ENCODE measurements around the gene FHIT.
A peak's percentile ranks its signal among the peaks of the same experiment; 100 is the strongest.

Gene FHIT

DNA sequence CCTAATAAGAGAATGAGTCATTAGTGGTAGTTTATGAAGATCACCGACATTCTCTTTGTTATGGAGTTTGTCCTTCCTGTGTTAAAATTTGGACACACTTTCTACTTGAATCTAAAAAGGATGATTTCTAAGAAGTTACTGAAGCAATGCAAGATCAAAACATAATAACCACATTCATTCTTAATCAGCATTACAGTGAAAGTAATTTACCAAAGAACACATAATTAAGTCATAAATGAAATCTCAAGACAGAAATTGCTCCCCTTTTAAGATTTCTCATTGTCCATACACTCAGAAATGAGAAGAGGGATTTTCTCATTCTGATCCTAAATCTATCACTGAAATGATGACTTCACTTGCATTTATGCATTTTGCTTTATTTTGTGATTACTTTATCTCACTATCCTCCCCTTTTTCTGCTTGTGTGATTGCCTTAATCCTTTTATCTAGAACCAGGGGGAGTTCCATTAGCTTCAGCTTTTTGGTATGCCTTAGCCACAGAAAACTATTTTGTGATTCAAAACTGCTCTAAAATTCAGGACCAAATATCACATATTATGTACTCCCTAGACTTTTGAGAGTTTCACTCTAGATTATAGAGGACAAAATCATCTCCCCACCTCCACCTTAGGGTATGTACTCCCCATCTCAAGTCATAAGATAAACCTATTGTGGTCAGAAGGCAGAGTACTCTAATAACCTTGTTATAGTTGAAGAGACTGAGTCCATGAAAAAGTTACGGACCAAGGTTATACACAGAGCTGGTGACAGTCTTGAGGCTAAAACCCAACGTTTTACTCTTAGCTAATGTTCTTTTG lies 1383.9 kb downstream of the FHIT start:
- TF ChIP-seq, protein P1, sequence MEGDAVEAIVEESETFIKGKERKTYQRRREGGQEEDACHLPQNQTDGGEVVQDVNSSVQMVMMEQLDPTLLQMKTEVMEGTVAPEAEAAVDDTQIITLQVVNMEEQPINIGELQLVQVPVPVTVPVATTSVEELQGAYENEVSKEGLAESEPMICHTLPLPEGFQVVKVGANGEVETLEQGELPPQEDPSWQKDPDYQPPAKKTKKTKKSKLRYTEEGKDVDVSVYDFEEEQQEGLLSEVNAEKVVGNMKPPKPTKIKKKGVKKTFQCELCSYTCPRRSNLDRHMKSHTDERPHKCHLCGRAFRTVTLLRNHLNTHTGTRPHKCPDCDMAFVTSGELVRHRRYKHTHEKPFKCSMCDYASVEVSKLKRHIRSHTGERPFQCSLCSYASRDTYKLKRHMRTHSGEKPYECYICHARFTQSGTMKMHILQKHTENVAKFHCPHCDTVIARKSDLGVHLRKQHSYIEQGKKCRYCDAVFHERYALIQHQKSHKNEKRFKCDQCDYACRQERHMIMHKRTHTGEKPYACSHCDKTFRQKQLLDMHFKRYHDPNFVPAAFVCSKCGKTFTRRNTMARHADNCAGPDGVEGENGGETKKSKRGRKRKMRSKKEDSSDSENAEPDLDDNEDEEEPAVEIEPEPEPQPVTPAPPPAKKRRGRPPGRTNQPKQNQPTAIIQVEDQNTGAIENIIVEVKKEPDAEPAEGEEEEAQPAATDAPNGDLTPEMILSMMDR (conservative IDR thresholded peaks at IDR 0.05; ENCODE audit: low read depth), result no peak
- POLR2A ChIA-PET (ENCODE audit: low non-redundant PET), result no interaction called here
- no peak overlapping the region for H3K27ac ChIP-seq
- CTCF ChIA-PET, result interaction anchor here (0.5 kb wide), 1 partner anchor 292 kb away, joined by 3 read pairs; no protein-coding TSS in a partner anchor
- no peak for DNase-seq (ENCODE audit: low spot score)

DNA sequence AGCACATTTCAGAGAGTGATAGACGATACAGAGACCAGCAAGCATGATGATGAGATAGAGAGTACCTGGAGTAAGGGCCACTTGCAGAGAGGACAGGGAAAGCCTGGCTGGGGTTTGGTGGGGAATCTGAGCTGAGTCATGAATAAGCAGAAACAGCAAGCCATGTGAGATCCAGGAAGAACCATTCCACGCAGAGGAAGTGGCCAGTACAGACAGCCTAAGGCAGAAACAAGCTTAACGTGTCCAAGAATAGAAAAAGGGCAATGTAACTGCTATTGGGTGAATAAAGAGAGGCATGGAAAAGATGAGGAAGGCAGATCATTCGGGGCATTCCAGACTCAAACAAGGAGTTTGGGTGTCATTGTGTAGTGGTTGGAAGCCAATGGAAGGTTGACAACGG lies 1385.2 kb downstream of the FHIT start:
- POLR2A ChIA-PET (ENCODE audit: low non-redundant PET), result no interaction called here
- TF ChIP-seq, protein P1 (conservative IDR thresholded peaks at IDR 0.05; ENCODE audit: low read depth), result no peak
- CTCF ChIA-PET, result no interaction called here
- DNase-seq (ENCODE audit: low spot score), result no peak
- H3K27ac ChIP-seq, result no peak overlapping the region

DNA sequence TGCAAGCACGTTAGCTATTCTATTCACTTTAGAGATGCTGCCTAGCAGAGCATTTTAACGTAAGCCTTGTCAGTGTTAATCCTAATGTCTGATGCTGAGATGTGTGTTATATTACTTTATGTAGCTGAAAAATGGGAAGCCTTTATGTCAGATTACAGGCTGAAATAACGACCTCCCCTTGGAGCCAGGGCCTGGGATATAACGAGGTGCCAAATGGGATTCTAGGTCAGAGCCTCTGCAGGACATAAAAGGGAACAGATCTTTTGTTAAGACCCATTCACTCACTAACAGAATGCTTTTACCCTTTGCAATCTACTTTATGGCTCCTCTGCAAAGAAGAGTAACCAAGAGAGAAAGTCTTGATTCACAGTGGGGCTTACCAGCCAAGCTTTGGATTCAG lies 1385.9 kb downstream of the FHIT start:
- CTCF ChIA-PET, result no interaction called here
- POLR2A ChIA-PET (ENCODE audit: low non-redundant PET), result no interaction called here
- no peak for DNase-seq (ENCODE audit: low spot score)
- TF ChIP-seq, protein P1 (conservative IDR thresholded peaks at IDR 0.05; ENCODE audit: low read depth), result no peak
- H3K27ac ChIP-seq, result no peak overlapping the region

DNA sequence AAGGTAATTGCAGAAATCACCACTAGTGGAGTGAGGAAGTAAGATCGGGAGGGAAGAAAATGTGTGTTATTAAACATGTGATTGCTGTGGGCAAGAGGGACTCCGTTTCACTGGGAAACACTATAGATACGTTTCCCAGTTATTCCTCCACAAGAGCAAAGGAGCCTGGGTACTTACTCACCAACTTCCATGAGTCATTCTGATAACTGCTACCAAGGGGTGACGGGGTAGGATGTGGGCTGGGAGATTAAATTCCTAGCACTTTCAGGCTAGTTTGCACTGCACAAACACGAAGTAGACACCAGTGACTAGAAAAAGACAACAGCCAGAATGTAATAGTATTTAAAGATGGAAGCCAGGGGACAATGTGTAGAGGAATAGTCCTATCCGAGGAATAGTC lies 1388.6 kb downstream of the FHIT start:
- no peak overlapping the region for H3K27ac ChIP-seq
- TF ChIP-seq, protein P1 (conservative IDR thresholded peaks at IDR 0.05; ENCODE audit: low read depth), result no peak
- peak; percentile 45 for DNase-seq (ENCODE audit: low spot score)
- ChIA-PET CTCF (no interaction called here), POLR2A (ENCODE audit: low non-redundant PET) (no interaction called here)

DNA sequence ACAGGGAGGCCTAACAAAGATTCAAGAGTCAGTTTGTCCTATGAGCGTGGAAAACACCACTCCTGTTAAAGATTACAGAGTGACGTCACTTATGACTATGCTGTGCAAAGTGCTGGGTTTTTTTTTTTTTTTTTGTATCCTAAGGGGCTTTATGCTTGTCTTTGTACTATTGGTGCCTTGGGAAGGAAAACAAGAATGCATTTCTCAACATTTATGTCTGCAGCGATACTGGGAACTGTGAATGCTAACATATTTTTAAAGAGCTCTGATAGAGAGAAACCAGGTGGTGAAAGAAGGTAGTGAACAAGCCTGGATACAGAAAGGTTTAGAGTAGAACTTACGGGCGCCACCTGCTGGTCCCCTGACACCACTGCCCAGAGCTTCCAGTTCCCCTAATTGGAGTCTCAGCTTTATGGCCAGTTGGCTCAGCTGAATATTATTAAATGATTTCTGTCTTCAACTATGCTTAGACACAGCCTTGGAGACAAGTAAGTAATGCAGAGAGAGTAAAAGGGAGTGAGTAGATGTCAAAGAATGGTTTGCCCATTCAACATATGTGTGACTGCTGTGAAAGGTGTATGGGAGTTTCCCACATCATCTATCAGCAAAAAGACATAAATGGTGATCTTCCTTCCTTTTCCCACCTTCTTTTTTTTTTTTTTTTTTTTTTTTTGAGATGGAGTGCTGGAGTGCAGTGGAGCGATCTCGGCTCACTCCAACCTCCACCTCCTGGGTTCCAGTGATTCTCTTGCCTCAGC lies 1393.5 kb downstream of the FHIT start:
- no peak overlapping the region for H3K27ac ChIP-seq
- peak; percentile 61 for DNase-seq (ENCODE audit: low spot score)
- ChIA-PET POLR2A (ENCODE audit: low non-redundant PET) (no interaction called here), CTCF (interaction anchor here (0.6 to 1.1 kb wide), 11 partner anchors 11 to 1028 kb away, joined by 3 to 11 read pairs (median 4); no protein-coding TSS in a partner anchor)
- TF ChIP-seq, protein P1 (conservative IDR thresholded peaks at IDR 0.05; ENCODE audit: low read depth), result peak; percentile 89

DNA sequence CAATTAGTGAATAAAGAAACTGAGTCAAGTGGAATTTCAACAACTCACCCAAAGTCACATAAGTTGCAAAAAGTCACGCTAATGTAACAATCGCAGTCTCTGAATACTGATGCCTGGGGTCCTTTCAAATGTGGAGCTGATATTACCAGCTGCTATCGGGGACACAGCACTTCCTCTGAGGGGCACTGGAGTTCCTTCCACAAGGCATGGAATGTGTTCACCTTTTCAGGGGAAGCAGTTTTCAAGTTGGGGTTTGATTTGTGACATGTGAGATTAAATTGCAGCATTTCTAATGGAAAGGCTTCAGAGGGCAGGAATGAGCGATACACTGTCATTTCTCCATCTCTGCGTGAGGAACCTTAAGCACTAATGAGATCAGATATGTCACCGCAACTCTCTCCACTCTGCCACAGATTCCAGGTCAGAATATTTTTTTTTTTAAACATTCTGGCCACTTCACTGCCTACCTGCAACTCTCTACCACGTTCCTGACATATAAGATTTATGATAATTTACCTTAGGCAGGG lies 1394.3 kb downstream of the FHIT start:
- TF ChIP-seq, protein P1 (conservative IDR thresholded peaks at IDR 0.05; ENCODE audit: low read depth), result no peak
- H3K27ac ChIP-seq, result no peak overlapping the region
- CTCF ChIA-PET, result interaction anchor here (0.6 to 1.1 kb wide), 9 partner anchors 47 to 1272 kb away, joined by 3 to 5 read pairs (median 3); no protein-coding TSS in a partner anchor
- POLR2A ChIA-PET (ENCODE audit: low non-redundant PET), result no interaction called here
- no peak for DNase-seq (ENCODE audit: low spot score)
